WTC11 (cell line): ENCODE data around the gene PCLAF. TPM values are rescaled to one million over a fixed set of nuclear protein-coding genes. Genes with fewer than 3 reads are reported as not detected.
"Not testable (repeated sequence)": the region's sequence is repeated elsewhere in the genome, so short reads cannot be mapped to it uniquely, and the experiment has no call there.

ENCODE experiments used
- ATAC-seq: fragments of 200-7000 bp; cut with Tn5 transposase; 2 replicates; pipeline ENCODE4 v1.10.0; 2021; ENCODE audit warnings: mild to moderate bottlenecking, moderate library complexity
- CTCF ChIA-PET: fragments of 300-600 bp; sonication (Branson Sonifier 250); formaldehyde crosslinking; loops from one replicate; lab custom pipeline; 2021; ENCODE audit warnings: antibody characterized with exemption; lab: Charles Lee
- POLR2A ChIA-PET: fragments of 350-600 bp; sonication (Branson Sonifier 250); formaldehyde crosslinking; loops from one replicate; lab custom pipeline; 2021; ENCODE audit warnings: antibody characterized with exemption; lab: Charles Lee
- DNase-seq: peaks from one replicate; pipeline ENCODE4 v3.0.0; 2021; ENCODE audit warnings: low spot score
- H3K27ac Mint-ChIP-seq: 2 replicates; pipeline ENCODE4 v1.8.0; 2021; ENCODE audit warnings: mixed read lengths
- H3K27me3 Mint-ChIP-seq: 2 replicates; pipeline ENCODE4 v1.8.0; 2021; ENCODE audit warnings: low read depth, mild to moderate bottlenecking, moderate library complexity, mixed read lengths
- H3K36me3 Mint-ChIP-seq: 2 replicates; pipeline ENCODE4 v1.8.0; 2021; ENCODE audit warnings: mixed read lengths
- H3K4me1 Mint-ChIP-seq: 2 replicates; pipeline ENCODE4 v1.8.0; 2022; ENCODE audit warnings: mixed read lengths
- H3K4me3 Mint-ChIP-seq: 2 replicates; pipeline ENCODE4 v1.8.0; 2021; ENCODE audit warnings: mild to moderate bottlenecking, moderate library complexity, mixed read lengths
- H3K9me3 Mint-ChIP-seq: 2 replicates; pipeline ENCODE4 v1.8.0; 2021; ENCODE audit warnings: mixed read lengths
- ATF1 ChIP-seq: sonication (generic); formaldehyde crosslinking; IDR thresholded peaks from 2 replicates; pipeline ENCODE4 v1.8.1; 2023; ENCODE audit warnings: mild to moderate bottlenecking, moderate library complexity, missing genetic modification reagents
- ATF6 ChIP-seq: sonication (generic); formaldehyde crosslinking; IDR thresholded peaks from 2 replicates; pipeline ENCODE4 v1.8.1; 2023; ENCODE audit warnings: mild to moderate bottlenecking, missing genetic modification reagents
- CTCF ChIP-seq: fragments of 200-600 bp; IDR thresholded peaks from 2 replicates; pipeline ENCODE4 v1.8.0; 2022; ENCODE audit warnings: antibody characterized with exemption
- GRHL2 ChIP-seq: fragments of 250-450 bp; sonication (Bioruptor Pico); IDR thresholded peaks from 2 replicates; pipeline ENCODE4 v1.8.0; 2022; ENCODE audit warnings: mild to moderate bottlenecking, moderate library complexity; ENCODE audit not compliant: insufficient replicate concordance, severe bottlenecking
- JAZF1 ChIP-seq: fragments of 250-450 bp; sonication (Bioruptor Pico); IDR thresholded peaks from 2 replicates; pipeline ENCODE4 v1.9.0; 2021; ENCODE audit warnings: moderate library complexity, mild to moderate bottlenecking, inconsistent platforms
- KAT7 ChIP-seq: sonication (generic); formaldehyde crosslinking; IDR thresholded peaks from 2 replicates; pipeline ENCODE4 v1.8.1; 2023; ENCODE audit warnings: missing genetic modification reagents, mild to moderate bottlenecking, borderline replicate concordance
- OVOL2 ChIP-seq: fragments of 250-450 bp; sonication (Bioruptor Pico); IDR thresholded peaks from 2 replicates; pipeline ENCODE4 v1.9.0; 2021; ENCODE audit warnings: mild to moderate bottlenecking, borderline replicate concordance
- SP1 ChIP-seq: sonication (generic); formaldehyde crosslinking; conservative IDR thresholded peaks from 2 replicates; pipeline ENCODE4 v1.8.1; 2022; ENCODE audit warnings: missing genetic modification reagents
- STAT6 ChIP-seq: sonication (generic); formaldehyde crosslinking; conservative IDR thresholded peaks from 2 replicates; pipeline ENCODE4 v1.8.1; 2023; ENCODE audit warnings: mild to moderate bottlenecking, low read depth, missing genetic modification reagents, moderate library complexity
- USF1 ChIP-seq: sonication (generic); formaldehyde crosslinking; IDR thresholded peaks from 2 replicates; pipeline ENCODE4 v1.8.0; 2022; ENCODE audit warnings: mild to moderate bottlenecking, missing genetic modification reagents
- USF2 ChIP-seq: sonication (generic); formaldehyde crosslinking; IDR thresholded peaks from 2 replicates; pipeline ENCODE4 v1.8.1; 2023; ENCODE audit warnings: mild to moderate bottlenecking, missing genetic modification reagents, moderate library complexity
- ZNF423 ChIP-seq: fragments of 250-450 bp; sonication (Bioruptor Pico); IDR thresholded peaks from 2 replicates; pipeline ENCODE4 v2.1.2; 2022; ENCODE audit warnings: mild to moderate bottlenecking, moderate library complexity
- total RNA-seq: library from RNA; stranded (reverse); gene quantifications from 3 replicates; pipeline ENCODE4 v1.2.3, GENCODE V29; 2021

Gene PCLAF
- total RNA-seq, 1 experiment from 2014 or later: 27.2 TPM

- TF ChIP-seq USF2 (CRISPR knock-in tag) (no peak), GRHL2 (CRISPR knock-in tag) (no peak), ZNF423 (CRISPR knock-in tag) (no peak), JAZF1 (CRISPR knock-in tag) (no peak), ATF6 (no peak)
Observed at GRCh38 chr15:64386291-64386690, 5.0 kb upstream of the PCLAF start (continued).

- Mint-ChIP-seq H3K9me3 (no peaks in the 10 kb centered on the region), H3K4me3 (no peak overlapping the region), H3K36me3 (0 out of 2 replicates have a peak, but pooled peaks cover 2% of the 10 kb centered on the region), H3K27me3 (peaks cover 69% of the 10 kb centered on the region), H3K27ac (no peak overlapping the region), H3K4me1 (peaks cover 11% of the 10 kb centered on the region)
- POLR2A ChIA-PET: no interaction called here
- no peak for ATAC-seq
- CTCF ChIA-PET: no interaction called here
- no peak for TF ChIP-seq ATF1 (CRISPR knock-in tag)
- no peak for TF ChIP-seq SP1 (CRISPR knock-in tag)
- no peak for TF ChIP-seq KAT7
- TF ChIP-seq STAT6: no peak
- TF ChIP-seq USF1 (CRISPR knock-in tag): no peak
- no peak for TF ChIP-seq OVOL2 (CRISPR knock-in tag)
- TF ChIP-seq CTCF: no peak
- DNase-seq: no peak
Observed at GRCh38 chr15:64383760-64384159, 2.5 kb upstream of the PCLAF start.

GRCh38 chr15:64380130-64380870, 941 bp downstream of the PCLAF start:
- ATAC-seq, H3K27ac Mint-ChIP-seq, DNase-seq, H3K9me3 Mint-ChIP-seq: not testable (repeated sequence)
- ChIA-PET CTCF (interaction anchor here (0.5 to 1.3 kb wide), 3 partner anchors 21 to 227 kb away, joined by 3 read pairs; no protein-coding TSS in a partner anchor), POLR2A (interaction anchor here (0.6 to 0.7 kb wide), 2 partner anchors 10 to 110 kb away, joined by 3 to 4 read pairs; no protein-coding TSS in a partner anchor)
- Mint-ChIP-seq H3K4me1 (peaks cover 11% of the 10 kb centered on the region), H3K36me3 (peaks cover 13% of the 10 kb centered on the region), H3K4me3 (peak overlapping the region; percentile 88), H3K27me3 (peaks cover 57% of the 10 kb centered on the region)
